Psoas muscle (tissue), 8 donors: ENCODE data around the gene RAD51AP2. TPM values are rescaled to one million over a fixed set of nuclear protein-coding genes. Genes with fewer than 3 reads are reported as not detected.

Experiments used
- ATAC-seq, 4 donors: fragments of 200-7000 bp; cut with Tn5 transposase; one replicate each; pipeline ENCODE4 v1.9.1; 2020; ENCODE audit warnings: moderate library complexity in 3 of 4, mild to moderate bottlenecking in 2 of 4
- DNase-seq, 2 donors: peaks; one replicate each; pipeline ENCODE4 v3.0.0-alpha.2; 2020
- H3K27ac ChIP-seq: fragments of 200-600 bp; one replicate; pipeline ENCODE4 v1.8.0; 2022
- H3K27me3 ChIP-seq, 3 donors: fragments of 200-600 bp in 1 of 3; one replicate each; pipeline versions ENCODE4 v1.6.1 to v1.8.0; 2013 to 2022; ENCODE audit warnings: low read length in 2 of 3, mild to moderate bottlenecking in 2 of 3, moderate library complexity in 1 of 3; ENCODE audit not compliant: insufficient read depth in 3 of 3
- H3K36me3 ChIP-seq, 2 donors: fragments of 200-600 bp in 1 of 2; one replicate each; pipeline versions ENCODE4 v1.6.1 to v1.8.0; 2013 to 2022; ENCODE audit warnings: low read depth in 1 of 2, mild to moderate bottlenecking in 1 of 2, moderate library complexity in 1 of 2; ENCODE audit not compliant: insufficient read depth in 1 of 2
- H3K4me1 ChIP-seq: fragments of 200-600 bp; one replicate; pipeline ENCODE4 v1.8.0; 2022
- H3K4me3 ChIP-seq: fragments of 200-600 bp; one replicate; pipeline ENCODE4 v1.8.0; 2022; ENCODE audit warnings: mild to moderate bottlenecking
- H3K9me3 ChIP-seq: fragments of 200-600 bp; one replicate; pipeline ENCODE4 v1.8.0; 2022
- WGBS, 3 donors: extraction: QIAGEN DNeasy Blood & Tissue Kit; methylation state at CpG; one replicate each; pipeline versions ENCODE4 v1.1.6 to v1.1.7; 2013; 5-methylcytosine and 5-hydroxymethylcytosine counted together
- intact Hi-C, 2 donors: fragments of 100-400 bp; cut with DNase I; formaldehyde crosslinking; loops; one replicate each; pipeline versions ENCODE4 v1.11.0 to v1.14.2; 2022
- polyA plus RNA-seq, 3 donors: library from polyadenylated mRNA; stranded (reverse); fragments of 200-250 nt; gene quantifications; one replicate each; pipeline ENCODE4 v1.2.3, GENCODE V29; 2013
- total RNA-seq, 4 donors: library from RNA; stranded (reverse); fragmentation: NEBNext Ultra II Directional in 2 of 4; extraction: Animal tissue kit (Norgen Biotek cat#: 25700) in 2 of 4; gene quantifications; one replicate each; pipeline versions ENCODE4 v1.2.1 to v1.2.4, GENCODE V29; 2021 to 2023
- TF ChIP-seq, protein P1 (sequence below): fragments of 200-600 bp; IDR thresholded peaks from one replicate; pipeline ENCODE4 v1.8.0; 2022; ENCODE audit warnings: antibody characterized with exemption
- donor health status: healthy with polysubstance abuse.
- donor health status: DM: no; HTN: no; CAD: no; lungs with moderate emphysema.
- donor health status: Bipolar disorder and iron deficiency.
- donor health status: healthy.
- donor health status: DM: yes; HTN: yes; CAD: no.
- donor health status: DM: no; HTN: no; CAD: no.
- donor health status: DM: no; HTN: no; CAD: no.
- donor health status: DM: yes; HTN: yes; CAD: no.

The RAD51AP2 gene
- total and polyA plus RNA-seq, 7 donors = 0.01 to 0.06 TPM; not detected in 5

DNA sequence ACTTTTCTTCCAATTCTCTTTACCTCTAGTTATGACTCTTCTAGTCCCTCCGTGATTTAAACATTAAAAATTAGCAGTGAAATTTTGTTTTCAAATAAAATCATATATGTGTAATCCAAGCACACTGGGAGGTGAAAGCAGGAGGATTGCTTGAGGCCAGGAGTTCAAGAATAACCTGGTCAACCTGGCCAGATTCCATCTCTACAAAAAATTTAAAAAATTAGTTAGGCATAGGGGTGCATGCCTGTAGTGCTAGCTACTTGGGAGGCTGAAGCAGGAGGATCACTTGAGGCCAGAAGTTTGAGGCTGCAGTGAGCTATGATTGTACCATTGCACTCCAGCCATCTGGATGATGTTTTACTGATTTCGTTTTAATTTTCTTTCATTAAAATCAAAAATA is 15.3 kb upstream of the RAD51AP2 start:
- ATAC-seq (no peak), DNase-seq (no peak)
- TF ChIP-seq, protein P1, sequence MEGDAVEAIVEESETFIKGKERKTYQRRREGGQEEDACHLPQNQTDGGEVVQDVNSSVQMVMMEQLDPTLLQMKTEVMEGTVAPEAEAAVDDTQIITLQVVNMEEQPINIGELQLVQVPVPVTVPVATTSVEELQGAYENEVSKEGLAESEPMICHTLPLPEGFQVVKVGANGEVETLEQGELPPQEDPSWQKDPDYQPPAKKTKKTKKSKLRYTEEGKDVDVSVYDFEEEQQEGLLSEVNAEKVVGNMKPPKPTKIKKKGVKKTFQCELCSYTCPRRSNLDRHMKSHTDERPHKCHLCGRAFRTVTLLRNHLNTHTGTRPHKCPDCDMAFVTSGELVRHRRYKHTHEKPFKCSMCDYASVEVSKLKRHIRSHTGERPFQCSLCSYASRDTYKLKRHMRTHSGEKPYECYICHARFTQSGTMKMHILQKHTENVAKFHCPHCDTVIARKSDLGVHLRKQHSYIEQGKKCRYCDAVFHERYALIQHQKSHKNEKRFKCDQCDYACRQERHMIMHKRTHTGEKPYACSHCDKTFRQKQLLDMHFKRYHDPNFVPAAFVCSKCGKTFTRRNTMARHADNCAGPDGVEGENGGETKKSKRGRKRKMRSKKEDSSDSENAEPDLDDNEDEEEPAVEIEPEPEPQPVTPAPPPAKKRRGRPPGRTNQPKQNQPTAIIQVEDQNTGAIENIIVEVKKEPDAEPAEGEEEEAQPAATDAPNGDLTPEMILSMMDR = no peak
- 76 to 78% (median 78%) methylated on average over 2 of the region's 2 CpGs for WGBS, 3 donors
- intact Hi-C loops = no loop called here
- Histone ChIP-seq H3K27ac (no peak overlapping the region), H3K36me3 (no peaks in the 10 kb centered on the region), H3K9me3 (no peaks in the 10 kb centered on the region), H3K4me3 (no peak overlapping the region), H3K27me3 (peaks cover 0 to 10% (median 0%) of the 10 kb centered on the region in 3 donors), H3K4me1 (no peaks in the 10 kb centered on the region)

DNA sequence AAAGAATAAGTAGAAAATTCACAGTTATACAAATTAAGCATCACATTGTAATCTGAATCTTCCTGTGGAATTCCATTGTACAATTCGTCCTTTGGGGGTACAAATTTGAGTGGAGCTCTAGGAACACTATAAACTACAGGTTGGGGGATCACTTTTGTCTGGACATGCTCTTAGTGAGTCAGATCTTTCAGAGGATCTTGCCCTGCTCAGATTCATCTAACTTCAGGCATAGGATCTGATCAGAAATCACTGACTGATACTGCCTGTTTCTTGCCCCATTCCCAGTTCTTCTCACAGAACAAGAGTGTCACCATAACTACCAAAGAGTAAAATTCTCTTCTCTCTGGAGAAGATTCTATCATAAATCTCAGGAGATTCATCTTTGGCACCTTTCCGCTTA is 11.5 kb upstream of the RAD51AP2 start:
- DNase-seq = no peak
- TF ChIP-seq, protein P1 = no peak
- H3K36me3 ChIP-seq = no peaks in the 10 kb centered on the region
- H3K9me3 ChIP-seq = no peaks in the 10 kb centered on the region
- peaks cover 0 to 7% (median 0%) of the 10 kb centered on the region in 3 donors for H3K27me3 ChIP-seq
- 64 to 70% (median 67%) methylated on average over 2 of the region's 2 CpGs for WGBS, 3 donors
- no peak overlapping the region for H3K4me3 ChIP-seq
- H3K27ac ChIP-seq = no peak overlapping the region
- no peaks in the 10 kb centered on the region for H3K4me1 ChIP-seq
- intact Hi-C loops = no loop called here
- no peak for ATAC-seq

DNA sequence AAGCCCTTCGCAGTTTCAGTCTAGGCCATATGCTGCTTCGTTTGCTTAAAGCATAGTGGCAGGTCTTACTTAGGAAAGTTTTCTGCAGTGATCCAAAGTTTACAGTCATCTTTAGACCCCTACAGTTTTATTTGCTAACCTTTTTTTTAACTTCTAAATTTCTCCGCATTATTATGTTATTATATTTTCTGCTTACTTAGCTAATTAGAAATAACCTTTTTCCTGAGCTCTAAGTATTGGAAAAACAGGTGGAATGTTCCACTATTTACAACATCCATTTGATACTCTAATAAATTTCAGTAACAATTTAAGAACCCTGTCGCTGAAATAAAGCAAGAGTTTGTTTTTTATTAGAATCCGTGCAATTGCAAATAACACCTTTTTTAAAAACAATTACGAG is 4.1 kb upstream of the RAD51AP2 start:
- Histone ChIP-seq H3K4me1 (peaks cover 7% of the 10 kb centered on the region), H3K9me3 (no peaks in the 10 kb centered on the region), H3K27ac (no peak overlapping the region), H3K27me3 (peaks cover 0 to 4% (median 0%) of the 10 kb centered on the region in 3 donors), H3K4me3 (no peak overlapping the region), H3K36me3 (no peaks in the 10 kb centered on the region)
- TF ChIP-seq, protein P1 = no peak
- ATAC-seq = no peak
- intact Hi-C loops = no loop called here
- 78 to 84% (median 81%) methylated on average over 6 of the region's 6 CpGs for WGBS, 3 donors
- no peak for DNase-seq

GRCh38 chr2:17521621-17522020 is 3.4 kb upstream of the RAD51AP2 start:
- H3K4me3 ChIP-seq = no peak overlapping the region
- ATAC-seq = no peak
- DNase-seq = no peak
- 91 to 98% (median 95%) methylated on average over 2 of the region's 2 CpGs for WGBS, 3 donors
- H3K27me3 ChIP-seq = peaks cover 0 to 3% (median 0%) of the 10 kb centered on the region in 3 donors
- TF ChIP-seq, protein P1 = no peak
- H3K4me1 ChIP-seq = peaks cover 7% of the 10 kb centered on the region
- no peaks in the 10 kb centered on the region for H3K9me3 ChIP-seq
- H3K27ac ChIP-seq = no peak overlapping the region
- H3K36me3 ChIP-seq = no peaks in the 10 kb centered on the region
- intact Hi-C loops = no loop called here

GRCh38 chr2:17520761-17521160 is 2.5 kb upstream of the RAD51AP2 start:
- intact Hi-C loops = no loop called here
- WGBS, 3 donors = 71 to 80% (median 77%) methylated on average over 2 of the region's 2 CpGs

More at GRCh38 chr2:17520761-17521160, 2.5 kb upstream of the RAD51AP2 start:
- H3K4me3 ChIP-seq = no peak overlapping the region
- no peaks in the 10 kb centered on the region for H3K27me3 ChIP-seq
- H3K36me3 ChIP-seq = no peaks in the 10 kb centered on the region
- TF ChIP-seq, protein P1 = no peak
- no peak for ATAC-seq
- DNase-seq = no peak
- H3K27ac ChIP-seq = no peak overlapping the region
- no peaks in the 10 kb centered on the region for H3K9me3 ChIP-seq
- peaks cover 7% of the 10 kb centered on the region for H3K4me1 ChIP-seq
